Mesothelial cell of epicardium (in vitro differentiated cells): ENCODE measurements around the gene WDR31. TPM values are rescaled to one million over a fixed set of nuclear protein-coding genes. Genes with fewer than 3 reads are reported as not detected.
A peak's percentile ranks its signal among the peaks of the same experiment; 100 is the strongest.

ENCODE experiments used
- DNase-seq, 2 experiments: peaks; one replicate each; pipeline ENCODE4 v3.0.0; 2021; ENCODE audit warnings: low spot score in 2 of 2; ENCODE audit not compliant: unreplicated experiment in 2 of 2
- H3K27ac Mint-ChIP-seq: 2 replicates; pipeline ENCODE4 v1.8.0; 2021; ENCODE audit warnings: mixed read lengths
- H3K27me3 Mint-ChIP-seq: 2 replicates; pipeline ENCODE4 v1.8.0; 2021; ENCODE audit warnings: low read depth, mixed read lengths
- H3K36me3 Mint-ChIP-seq: 2 replicates; pipeline ENCODE4 v1.8.0; 2021; ENCODE audit warnings: mixed read lengths
- H3K4me1 Mint-ChIP-seq: 2 replicates; pipeline ENCODE4 v1.8.0; 2021; ENCODE audit warnings: mixed read lengths
- H3K4me3 Mint-ChIP-seq: 2 replicates; pipeline ENCODE4 v1.8.0; 2021; ENCODE audit warnings: mild to moderate bottlenecking, moderate library complexity, mixed read lengths
- H3K9me3 Mint-ChIP-seq: 2 replicates; pipeline ENCODE4 v1.8.0; 2021; ENCODE audit warnings: mixed read lengths
- total RNA-seq: library from RNA; stranded (reverse); gene quantifications from 3 replicates; pipeline ENCODE4 v1.2.1, GENCODE V29; 2021
- TF ChIP-seq, protein P1 (sequence below): fragments of 200-600 bp; sonication (generic); IDR thresholded peaks from one replicate; pipeline ENCODE4 v1.5.0; 2021; ENCODE audit warnings: antibody characterized with exemption; ENCODE audit not compliant: unreplicated experiment

The WDR31 gene
- total RNA-seq, 1 donor from 2014 or later: 4.5 TPM

- peak overlapping the region; percentile 67 for H3K4me3 Mint-ChIP-seq
- no peak for DNase-seq
- H3K36me3 Mint-ChIP-seq: no peaks in the 10 kb centered on the region
- H3K4me1 Mint-ChIP-seq: peaks cover 12% of the 10 kb centered on the region
- peaks cover 53% of the 10 kb centered on the region for H3K27me3 Mint-ChIP-seq
- no peak overlapping the region for H3K27ac Mint-ChIP-seq
- H3K9me3 Mint-ChIP-seq: no peaks in the 10 kb centered on the region
- TF ChIP-seq, protein P1, sequence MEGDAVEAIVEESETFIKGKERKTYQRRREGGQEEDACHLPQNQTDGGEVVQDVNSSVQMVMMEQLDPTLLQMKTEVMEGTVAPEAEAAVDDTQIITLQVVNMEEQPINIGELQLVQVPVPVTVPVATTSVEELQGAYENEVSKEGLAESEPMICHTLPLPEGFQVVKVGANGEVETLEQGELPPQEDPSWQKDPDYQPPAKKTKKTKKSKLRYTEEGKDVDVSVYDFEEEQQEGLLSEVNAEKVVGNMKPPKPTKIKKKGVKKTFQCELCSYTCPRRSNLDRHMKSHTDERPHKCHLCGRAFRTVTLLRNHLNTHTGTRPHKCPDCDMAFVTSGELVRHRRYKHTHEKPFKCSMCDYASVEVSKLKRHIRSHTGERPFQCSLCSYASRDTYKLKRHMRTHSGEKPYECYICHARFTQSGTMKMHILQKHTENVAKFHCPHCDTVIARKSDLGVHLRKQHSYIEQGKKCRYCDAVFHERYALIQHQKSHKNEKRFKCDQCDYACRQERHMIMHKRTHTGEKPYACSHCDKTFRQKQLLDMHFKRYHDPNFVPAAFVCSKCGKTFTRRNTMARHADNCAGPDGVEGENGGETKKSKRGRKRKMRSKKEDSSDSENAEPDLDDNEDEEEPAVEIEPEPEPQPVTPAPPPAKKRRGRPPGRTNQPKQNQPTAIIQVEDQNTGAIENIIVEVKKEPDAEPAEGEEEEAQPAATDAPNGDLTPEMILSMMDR: no peak
These were observed 9.0 kb upstream of the WDR31 start for GRCh38 chr9:113349066-113349444.

DNA sequence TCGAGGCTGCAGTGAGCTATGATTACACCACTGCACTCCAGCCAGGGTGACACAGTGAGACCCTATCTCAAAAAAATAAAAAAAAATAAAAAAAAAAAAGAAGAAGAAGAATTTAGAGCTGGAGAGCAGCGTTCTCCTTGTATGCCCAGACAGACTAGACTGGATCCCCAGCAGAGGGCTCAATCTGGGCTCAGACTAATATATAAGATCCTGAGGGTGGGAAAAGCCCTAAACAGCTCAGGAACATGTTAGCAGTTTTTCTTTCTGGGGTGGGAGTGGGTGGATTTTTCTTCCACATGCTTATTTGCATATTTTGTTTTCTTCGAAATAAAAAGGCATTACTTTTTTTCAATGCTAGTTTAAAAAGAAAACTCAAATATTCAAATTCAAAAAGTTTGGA, 8.4 kb upstream of the WDR31 start:
- no peak for DNase-seq
- Mint-ChIP-seq H3K36me3 (no peaks in the 10 kb centered on the region), H3K27ac (no peak overlapping the region), H3K9me3 (no peaks in the 10 kb centered on the region), H3K4me1 (peaks cover 18% of the 10 kb centered on the region), H3K27me3 (peaks cover 50% of the 10 kb centered on the region), H3K4me3 (no peak overlapping the region)
- TF ChIP-seq, protein P1: no peak

- Mint-ChIP-seq H3K36me3 (no peaks in the 10 kb centered on the region), H3K27ac (no peak overlapping the region), H3K4me3 (no peak overlapping the region), H3K27me3 (peaks cover 28% of the 10 kb centered on the region), H3K9me3 (no peaks in the 10 kb centered on the region), H3K4me1 (peaks cover 32% of the 10 kb centered on the region)
- no peak for DNase-seq
- TF ChIP-seq, protein P1: no peak
These were observed 5.6 kb upstream of the WDR31 start for GRCh38 chr9:113345671-113346070.

DNA sequence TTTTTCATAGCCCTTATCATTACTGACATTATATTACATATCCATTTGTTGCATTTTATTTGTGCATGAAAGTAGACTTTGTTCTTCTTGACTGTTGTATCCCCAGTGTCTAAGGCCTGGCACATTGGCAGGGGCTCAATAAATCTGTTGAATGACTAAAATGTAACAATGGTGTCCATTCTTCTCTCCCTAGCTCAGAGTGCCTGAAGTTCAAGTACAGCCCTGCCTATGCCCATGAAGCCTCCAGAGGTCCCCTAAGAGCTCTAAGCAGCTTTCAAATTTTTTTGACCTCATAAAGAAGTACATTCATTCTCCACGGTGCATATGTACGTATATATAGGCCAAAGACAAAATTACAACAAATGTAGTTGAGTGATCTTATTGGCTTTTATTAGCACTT, 5.1 kb upstream of the WDR31 start:
- H3K4me1 Mint-ChIP-seq: peaks cover 29% of the 10 kb centered on the region
- H3K27ac Mint-ChIP-seq: peak overlapping the region; percentile 36
- no peak overlapping the region for H3K4me3 Mint-ChIP-seq
- DNase-seq: no peak
- TF ChIP-seq, protein P1: no peak
- H3K9me3 Mint-ChIP-seq: no peaks in the 10 kb centered on the region
- peaks cover 24% of the 10 kb centered on the region for H3K27me3 Mint-ChIP-seq
- H3K36me3 Mint-ChIP-seq: no peaks in the 10 kb centered on the region

- H3K4me1 Mint-ChIP-seq: peaks cover 30% of the 10 kb centered on the region
- H3K4me3 Mint-ChIP-seq: no peak overlapping the region
- DNase-seq: peak; percentile 39 to 67
- no peaks in the 10 kb centered on the region for H3K9me3 Mint-ChIP-seq
- H3K27me3 Mint-ChIP-seq: peaks cover 14% of the 10 kb centered on the region
- TF ChIP-seq, protein P1: no peak
- H3K36me3 Mint-ChIP-seq: no peaks in the 10 kb centered on the region
- H3K27ac Mint-ChIP-seq: peak overlapping the region; percentile 87
These were observed 3.7 kb upstream of the WDR31 start for GRCh38 chr9:113343732-113344231.
